Cardiac septum (tissue), 1 donor: ENCODE results near the gene RPGRIP1L. TPM values are rescaled to one million over a fixed set of nuclear protein-coding genes. Genes with fewer than 3 reads are reported as not detected.
A peak's percentile ranks its signal among the peaks of the same experiment; 100 is the strongest.

Experiments used
- DNase-seq: peaks from one replicate; pipeline ENCODE4 v3.0.0-alpha.2; 2020; ENCODE audit warnings: low spot score
- intact Hi-C: fragments of 100-400 bp; cut with DNase I; formaldehyde crosslinking; loops from one replicate; pipeline ENCODE4 v1.14.0; 2022
- long read RNA-seq: library from polyadenylated mRNA; unstranded; transcript quantifications from one replicate; pipeline ENCODE4 v2.0.0, GENCODE V29; 2021
- total RNA-seq: library from RNA; stranded (reverse); fragmentation: NEBNext Ultra II Directional; extraction: Animal tissue kit (Norgen Biotek cat#: 25700); gene quantifications from one replicate; pipeline ENCODE4 v1.2.1, GENCODE V29; 2021
- donor health status: DM: no; HTN: no; CAD: no.

RPGRIP1L gene
- 2.8 TPM for total RNA-seq
- long read RNA-seq, full-length matches to known transcripts = 2 of 3 reads
- long read RNA-seq, partial matches to known transcripts = 1 of 3 reads
- long read RNA-seq, other reads (novel, unspliced or antisense) = 0 of 3 reads

- DNase-seq = peak; percentile 98
- intact Hi-C loops = no loop called here
Observed at GRCh38 chr16:53703590-53704444, at the start of gene RPGRIP1L, which contains the start of gene FTO. Gene RPGRIP1L (minus strand): TSS chr16:53703859. CDS start chr16:53700723, 3,136 bp downstream. Gene FTO (plus strand): TSS chr16:53704156.

GRCh38 chr16:53753431-53753830 is 49.8 kb upstream of the RPGRIP1L start:
- intact Hi-C loops = no loop called here

GRCh38 chr16:53752560-53752959 is 48.9 kb upstream of the RPGRIP1L start:
- intact Hi-C loops = no loop called here

More at GRCh38 chr16:53753431-53753830, 49.8 kb upstream of the RPGRIP1L start:
- no peak for DNase-seq

GRCh38 chr16:53745753-53746266 is 42.2 kb upstream of the RPGRIP1L start:
- no peak for DNase-seq
- intact Hi-C loops = no loop called here

More at GRCh38 chr16:53752560-53752959, 48.9 kb upstream of the RPGRIP1L start:
- no peak for DNase-seq

- intact Hi-C loops = no loop called here
- no peak for DNase-seq
Observed at GRCh38 chr16:53745086-53745485, 41.4 kb upstream of the RPGRIP1L start.

- no peak for DNase-seq
- intact Hi-C loops = no loop called here
Observed at GRCh38 chr16:53744449-53744848, 40.8 kb upstream of the RPGRIP1L start.

GRCh38 chr16:53743149-53743566 is 39.5 kb upstream of the RPGRIP1L start:
- intact Hi-C loops = no loop called here
- DNase-seq = no peak

GRCh38 chr16:53741546-53741945 is 37.9 kb upstream of the RPGRIP1L start:
- no peak for DNase-seq

GRCh38 chr16:53740933-53741531 is 37.4 kb upstream of the RPGRIP1L start:
- intact Hi-C loops = no loop called here
- DNase-seq = no peak

More at GRCh38 chr16:53741546-53741945, 37.9 kb upstream of the RPGRIP1L start:
- intact Hi-C loops = no loop called here

- intact Hi-C loops = no loop called here
Observed at GRCh38 chr16:53740476-53740875, 36.8 kb upstream of the RPGRIP1L start.

GRCh38 chr16:53737552-53737951 is 33.9 kb upstream of the RPGRIP1L start:
- DNase-seq = no peak
- intact Hi-C loops = no loop called here

More at GRCh38 chr16:53740476-53740875, 36.8 kb upstream of the RPGRIP1L start:
- DNase-seq = no peak

GRCh38 chr16:53736297-53736696 is 32.6 kb upstream of the RPGRIP1L start:
- intact Hi-C loops = no loop called here

GRCh38 chr16:53734908-53735307 is 31.2 kb upstream of the RPGRIP1L start:
- DNase-seq = no peak
- intact Hi-C loops = no loop called here

More at GRCh38 chr16:53736297-53736696, 32.6 kb upstream of the RPGRIP1L start:
- no peak for DNase-seq

GRCh38 chr16:53732296-53732929 is 28.8 kb upstream of the RPGRIP1L start:
- intact Hi-C loops = no loop called here
- no peak for DNase-seq

- intact Hi-C loops = no loop called here
- no peak for DNase-seq
Observed at GRCh38 chr16:53730693-53731092, 27.0 kb upstream of the RPGRIP1L start.

- DNase-seq = no peak
- intact Hi-C loops = no loop called here
Observed at GRCh38 chr16:53726625-53727024, 23.0 kb upstream of the RPGRIP1L start.

- intact Hi-C loops = no loop called here
- no peak for DNase-seq
Observed at GRCh38 chr16:53721017-53721416, 17.4 kb upstream of the RPGRIP1L start.

GRCh38 chr16:53717577-53717976 is 13.9 kb upstream of the RPGRIP1L start:
- intact Hi-C loops = no loop called here
- no peak for DNase-seq

GRCh38 chr16:53715023-53715384 is 11.3 kb upstream of the RPGRIP1L start:
- intact Hi-C loops = no loop called here
- no peak for DNase-seq
